GM13977 (cell line): ENCODE results near the gene ENO2.
"Not testable (repeated sequence)": the region's sequence is repeated elsewhere in the genome, so short reads cannot be mapped to it uniquely, and the experiment has no call there.

ENCODE experiments used
- DNase-seq: peaks from one replicate; pipeline ENCODE4 v3.0.0; 2012; ENCODE audit warnings: low spot score
- in situ Hi-C: fragments of 300-500 bp; cut with MboI; formaldehyde crosslinking; loops from one replicate; pipeline ENCODE4 v1.12.0; 2022; ENCODE audit warnings: low sequenced_read_pairs, low pct_unique_long_range_greater_than_20kb, mixed read lengths, inconsistent platforms; ENCODE audit not compliant: unreplicated experiment
- TF ChIP-seq, protein P1 (sequence below): IDR thresholded peaks from 2 replicates; pipeline ENCODE4 v1.5.1; 2012; ENCODE audit warnings: mild to moderate bottlenecking, control low read depth; ENCODE audit not compliant: insufficient read depth; ENCODE audit errors: extremely low read depth, missing control alignments

Gene ENO2

DNA sequence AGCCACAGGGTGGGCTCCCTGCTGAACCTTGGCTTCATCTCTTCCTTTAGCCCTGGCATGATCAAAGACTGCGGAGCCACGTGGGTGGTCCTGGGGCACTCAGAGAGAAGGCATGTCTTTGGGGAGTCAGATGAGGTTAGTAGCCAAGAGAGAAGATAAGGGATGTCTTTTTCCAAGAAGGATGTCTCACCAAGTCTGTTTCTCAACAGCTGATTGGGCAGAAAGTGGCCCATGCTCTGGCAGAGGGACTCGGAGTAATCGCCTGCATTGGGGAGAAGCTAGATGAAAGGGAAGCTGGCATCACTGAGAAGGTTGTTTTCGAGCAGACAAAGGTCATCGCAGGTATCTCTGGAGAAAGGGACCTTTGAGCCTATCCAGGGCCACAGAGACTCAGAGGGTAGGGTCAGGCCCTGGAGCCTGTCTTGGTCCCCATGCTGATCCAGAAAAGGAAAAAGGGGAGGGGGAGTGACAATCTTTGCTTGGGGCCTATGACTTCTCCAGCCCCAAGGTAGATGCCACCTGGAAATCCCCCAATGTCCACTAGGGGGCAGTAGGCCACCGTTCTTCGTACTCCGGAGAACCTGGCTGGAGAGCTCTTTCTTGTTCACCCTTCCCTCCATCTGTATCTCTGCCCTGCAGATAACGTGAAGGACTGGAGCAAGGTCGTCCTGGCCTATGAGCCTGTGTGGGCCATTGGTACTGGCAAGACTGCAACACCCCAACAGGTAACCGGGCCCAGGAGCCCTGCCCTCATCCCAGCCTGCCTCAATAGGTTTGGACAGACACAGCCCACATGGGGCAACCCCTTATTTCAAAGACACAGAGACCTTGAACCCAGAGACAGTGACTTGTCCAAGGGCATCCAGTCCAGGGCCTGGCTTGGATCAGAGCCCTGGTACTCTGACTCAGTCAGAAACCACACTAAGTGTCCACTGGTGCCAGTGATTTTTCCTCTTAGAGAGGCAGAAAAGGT lies 45.0 kb upstream of the ENO2 start:
- peak; percentile 82 for DNase-seq
- TF ChIP-seq, protein P1, sequence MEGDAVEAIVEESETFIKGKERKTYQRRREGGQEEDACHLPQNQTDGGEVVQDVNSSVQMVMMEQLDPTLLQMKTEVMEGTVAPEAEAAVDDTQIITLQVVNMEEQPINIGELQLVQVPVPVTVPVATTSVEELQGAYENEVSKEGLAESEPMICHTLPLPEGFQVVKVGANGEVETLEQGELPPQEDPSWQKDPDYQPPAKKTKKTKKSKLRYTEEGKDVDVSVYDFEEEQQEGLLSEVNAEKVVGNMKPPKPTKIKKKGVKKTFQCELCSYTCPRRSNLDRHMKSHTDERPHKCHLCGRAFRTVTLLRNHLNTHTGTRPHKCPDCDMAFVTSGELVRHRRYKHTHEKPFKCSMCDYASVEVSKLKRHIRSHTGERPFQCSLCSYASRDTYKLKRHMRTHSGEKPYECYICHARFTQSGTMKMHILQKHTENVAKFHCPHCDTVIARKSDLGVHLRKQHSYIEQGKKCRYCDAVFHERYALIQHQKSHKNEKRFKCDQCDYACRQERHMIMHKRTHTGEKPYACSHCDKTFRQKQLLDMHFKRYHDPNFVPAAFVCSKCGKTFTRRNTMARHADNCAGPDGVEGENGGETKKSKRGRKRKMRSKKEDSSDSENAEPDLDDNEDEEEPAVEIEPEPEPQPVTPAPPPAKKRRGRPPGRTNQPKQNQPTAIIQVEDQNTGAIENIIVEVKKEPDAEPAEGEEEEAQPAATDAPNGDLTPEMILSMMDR: peak; percentile 92
- in situ Hi-C loops: no loop called here

DNA sequence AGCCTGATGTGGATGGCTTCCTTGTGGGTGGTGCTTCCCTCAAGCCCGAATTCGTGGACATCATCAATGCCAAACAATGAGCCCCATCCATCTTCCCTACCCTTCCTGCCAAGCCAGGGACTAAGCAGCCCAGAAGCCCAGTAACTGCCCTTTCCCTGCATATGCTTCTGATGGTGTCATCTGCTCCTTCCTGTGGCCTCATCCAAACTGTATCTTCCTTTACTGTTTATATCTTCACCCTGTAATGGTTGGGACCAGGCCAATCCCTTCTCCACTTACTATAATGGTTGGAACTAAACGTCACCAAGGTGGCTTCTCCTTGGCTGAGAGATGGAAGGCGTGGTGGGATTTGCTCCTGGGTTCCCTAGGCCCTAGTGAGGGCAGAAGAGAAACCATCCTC lies 44.1 kb upstream of the ENO2 start:
- DNase-seq, in situ Hi-C loops: not testable (repeated sequence)

GRCh38 chr12:6871052-6871957 lies 43.1 kb upstream of the ENO2 start:
- peak; percentile 41 for DNase-seq
- TF ChIP-seq, protein P1: no peak
- in situ Hi-C loops: no loop called here

DNA sequence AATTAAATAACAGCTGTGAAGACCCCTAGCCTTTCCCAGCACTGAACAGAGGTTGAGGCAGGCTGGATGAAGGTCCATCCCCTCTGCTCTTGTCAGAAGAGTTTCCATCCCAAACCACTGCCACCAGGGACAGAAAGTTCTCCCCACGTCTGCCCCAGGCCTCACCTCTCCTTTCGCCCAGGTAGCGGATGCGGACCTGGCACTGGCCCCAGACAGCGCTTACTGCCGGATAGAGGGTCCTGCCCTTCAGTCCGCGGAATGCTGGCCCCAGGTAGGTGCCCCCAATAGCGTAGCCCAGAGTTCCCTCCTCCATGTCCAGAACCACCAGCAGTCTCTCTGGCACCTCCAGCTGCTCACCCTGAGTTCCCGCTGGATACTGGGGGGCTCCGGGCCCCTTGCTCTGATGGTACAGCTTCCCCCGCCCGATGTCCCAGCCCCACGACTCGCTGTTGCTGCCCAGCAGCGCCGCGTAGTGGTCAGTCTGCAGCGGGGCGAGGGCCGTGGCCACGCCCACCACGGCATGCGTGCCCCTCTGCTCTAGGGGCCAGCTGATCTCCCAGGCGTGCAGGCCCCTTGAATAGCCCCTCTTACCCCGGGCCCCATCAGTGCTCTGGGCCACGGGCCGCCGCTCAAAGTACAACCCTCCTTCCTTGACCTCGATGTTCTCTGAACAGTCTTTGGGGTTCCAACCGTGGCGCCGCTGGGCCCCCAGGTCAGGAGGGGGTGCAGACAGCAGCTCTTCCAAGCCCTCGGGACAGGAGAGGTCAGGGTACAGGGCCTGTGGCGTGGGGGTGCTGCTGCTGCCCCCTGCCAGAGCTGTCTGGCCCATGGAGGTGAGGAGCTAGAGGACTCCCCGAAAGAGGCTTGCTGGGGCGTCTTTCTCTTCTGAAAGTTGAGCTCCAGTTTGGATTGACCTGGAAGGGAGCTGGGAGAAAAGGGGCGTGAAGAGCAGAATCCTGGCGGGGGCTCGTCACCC lies 42.0 kb upstream of the ENO2 start:
- DNase-seq: peak; percentile 88

GRCh38 chr12:6873094-6874014 lies 41.0 kb upstream of the ENO2 start, which contains the start of gene SPSB2:
Gene SPSB2 (minus strand): TSS chr12:6873303. CDS start chr12:6872901, 402 bp downstream.
- TF ChIP-seq, protein P1: no peak
- DNase-seq: peak; percentile 98
- in situ Hi-C loops: no loop called here

More for the DNA sequence above, 42.0 kb upstream of the ENO2 start:
- TF ChIP-seq, protein P1: peak; percentile 99
- in situ Hi-C loops: no loop called here

DNA sequence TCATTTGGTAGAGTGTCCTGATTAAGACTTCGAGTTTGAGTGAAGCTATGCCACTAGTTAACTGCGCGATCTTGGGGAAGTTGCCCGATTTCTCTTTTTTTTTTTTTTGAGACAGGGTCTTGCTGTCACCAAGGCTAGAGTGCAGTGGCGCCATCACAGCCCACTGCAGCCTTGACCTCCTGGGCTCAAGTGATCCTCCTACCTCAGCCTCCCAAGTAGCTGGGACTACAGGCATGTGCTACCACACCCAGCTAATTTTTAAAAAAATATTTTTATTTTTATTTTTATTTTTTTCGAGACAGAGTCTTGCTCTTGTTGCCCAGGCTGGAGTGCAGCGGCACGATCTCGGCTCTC lies 40.4 kb upstream of the ENO2 start:
- in situ Hi-C loops, DNase-seq: not testable (repeated sequence)

DNA sequence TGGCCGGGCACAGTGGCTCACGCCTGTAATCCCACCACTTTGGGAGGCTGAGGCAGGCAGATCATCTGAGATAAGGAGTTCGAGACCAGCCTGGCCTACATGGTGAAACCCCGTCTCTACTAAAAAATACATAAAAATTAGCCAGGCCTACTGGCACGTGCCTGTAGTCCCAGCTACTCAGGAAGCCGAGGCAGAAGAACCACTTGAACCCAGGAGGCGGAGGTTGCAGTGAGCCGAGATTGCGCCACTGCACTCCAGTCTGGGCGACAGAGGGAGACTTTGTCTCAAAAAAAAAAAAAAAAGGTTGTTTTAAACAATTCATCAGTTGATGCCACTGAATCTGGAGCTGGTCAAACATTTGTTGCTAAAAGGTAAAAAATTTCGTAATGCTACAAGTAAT lies 34.6 kb upstream of the ENO2 start:
- in situ Hi-C loops, DNase-seq: not testable (repeated sequence)
